ENCODE results near the gene FGFR3.

Gene FGFR3

DNA sequence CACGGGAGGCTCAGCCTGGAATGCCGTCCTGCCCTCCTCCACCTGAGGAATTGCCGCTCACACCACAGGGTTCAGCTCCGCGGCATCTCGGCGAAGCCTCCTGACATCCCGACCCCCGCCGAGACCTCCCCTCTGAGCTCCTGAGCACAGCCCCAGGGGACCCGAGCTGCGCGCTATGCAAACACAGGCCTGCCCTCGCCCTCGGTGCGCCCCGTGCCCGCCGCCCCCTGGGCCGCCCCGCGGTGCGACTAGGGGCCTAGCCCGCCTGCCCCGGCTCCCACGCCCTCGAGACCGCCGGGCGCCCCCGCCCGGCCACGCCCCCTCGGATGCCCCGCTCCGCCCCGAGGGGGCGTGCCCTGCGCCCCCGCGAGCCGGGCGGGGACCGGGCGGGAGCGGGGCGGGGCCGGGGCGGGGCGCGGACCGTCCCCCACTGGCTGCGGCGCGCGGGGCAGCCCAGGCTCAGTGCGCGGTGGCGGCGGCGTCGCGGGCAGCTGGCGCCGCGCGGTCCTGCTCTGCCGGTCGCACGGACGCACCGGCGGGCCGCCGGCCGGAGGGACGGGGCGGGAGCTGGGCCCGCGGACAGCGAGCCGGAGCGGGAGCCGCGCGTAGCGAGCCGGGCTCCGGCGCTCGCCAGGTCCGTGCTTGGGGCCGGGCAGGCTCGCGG lies at the start of gene FGFR3:
Gene FGFR3, plus strand, starts transcription at position 462 of the 664 bp plus-strand sequence. CDS start 642 bp downstream, outside the sequence.
- Histone ChIP-seq H3K79me2 (ENCODE audit: low read length) (no peaks in the 10 kb centered on the region), H3K27me3 (ENCODE audit: low read depth, low read length) (no peaks in the 10 kb centered on the region), H3K9me3 (ENCODE audit: insufficient read depth, low read length) (no peaks in the 10 kb centered on the region), H4K20me1 (ENCODE audit: insufficient read depth, low read length) (no peaks in the 10 kb centered on the region), H3K4me1 (ENCODE audit: low read length) (no peaks in the 10 kb centered on the region), H3K4me3 (ENCODE audit: low read length) (no peak within 1 kb of the TSS), H3K9ac (ENCODE audit: low read length) (no peak within 1 kb of the TSS), H2AFZ (ENCODE audit: low read depth, low read length) (no peak within 1 kb of the TSS), H3K36me3 (replicated peaks; ENCODE audit: low read depth, low read length) (no peaks in the 10 kb centered on the region), H3K4me2 (ENCODE audit: low read length) (no peak within 1 kb of the TSS), H3K27ac (ENCODE audit: low read length) (no peak within 1 kb of the TSS)
- TF ChIP-seq, protein P1, sequence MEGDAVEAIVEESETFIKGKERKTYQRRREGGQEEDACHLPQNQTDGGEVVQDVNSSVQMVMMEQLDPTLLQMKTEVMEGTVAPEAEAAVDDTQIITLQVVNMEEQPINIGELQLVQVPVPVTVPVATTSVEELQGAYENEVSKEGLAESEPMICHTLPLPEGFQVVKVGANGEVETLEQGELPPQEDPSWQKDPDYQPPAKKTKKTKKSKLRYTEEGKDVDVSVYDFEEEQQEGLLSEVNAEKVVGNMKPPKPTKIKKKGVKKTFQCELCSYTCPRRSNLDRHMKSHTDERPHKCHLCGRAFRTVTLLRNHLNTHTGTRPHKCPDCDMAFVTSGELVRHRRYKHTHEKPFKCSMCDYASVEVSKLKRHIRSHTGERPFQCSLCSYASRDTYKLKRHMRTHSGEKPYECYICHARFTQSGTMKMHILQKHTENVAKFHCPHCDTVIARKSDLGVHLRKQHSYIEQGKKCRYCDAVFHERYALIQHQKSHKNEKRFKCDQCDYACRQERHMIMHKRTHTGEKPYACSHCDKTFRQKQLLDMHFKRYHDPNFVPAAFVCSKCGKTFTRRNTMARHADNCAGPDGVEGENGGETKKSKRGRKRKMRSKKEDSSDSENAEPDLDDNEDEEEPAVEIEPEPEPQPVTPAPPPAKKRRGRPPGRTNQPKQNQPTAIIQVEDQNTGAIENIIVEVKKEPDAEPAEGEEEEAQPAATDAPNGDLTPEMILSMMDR (IDR thresholded peaks at IDR 0.05; ENCODE audit: low read depth, low read length) = no peak
- no peak for TF ChIP-seq EZH2phosphoT487 (IDR thresholded peaks at IDR 0.05; ENCODE audit: low read depth)

DNA sequence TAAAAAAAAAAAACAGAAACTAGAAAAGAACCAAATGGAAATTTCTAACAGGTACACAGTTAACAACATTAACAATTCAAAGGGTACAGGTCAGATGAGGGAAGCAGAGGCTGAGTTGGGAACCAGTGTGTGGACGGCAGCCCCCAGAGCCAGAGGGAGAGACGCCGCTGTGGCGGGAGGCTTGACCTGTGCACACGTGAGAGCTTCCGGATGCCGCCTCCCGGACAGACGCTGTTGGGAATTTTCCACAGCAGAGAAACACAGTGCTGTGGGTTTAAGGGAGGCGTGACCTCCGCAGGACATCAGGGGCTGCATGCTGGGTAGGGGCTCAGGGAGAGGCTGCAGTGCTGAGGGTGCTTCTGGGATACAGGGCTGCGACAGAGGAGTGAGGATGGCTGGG lies 49.5 kb upstream of the FGFR3 start:
- no peak overlapping the region for H3K9ac ChIP-seq (ENCODE audit: low read length)
- H3K4me1 ChIP-seq (ENCODE audit: low read length) = peaks cover 4% of the 10 kb centered on the region
- H3K36me3 ChIP-seq (replicated peaks; ENCODE audit: low read depth, low read length) = peaks cover 42% of the 10 kb centered on the region

DNA sequence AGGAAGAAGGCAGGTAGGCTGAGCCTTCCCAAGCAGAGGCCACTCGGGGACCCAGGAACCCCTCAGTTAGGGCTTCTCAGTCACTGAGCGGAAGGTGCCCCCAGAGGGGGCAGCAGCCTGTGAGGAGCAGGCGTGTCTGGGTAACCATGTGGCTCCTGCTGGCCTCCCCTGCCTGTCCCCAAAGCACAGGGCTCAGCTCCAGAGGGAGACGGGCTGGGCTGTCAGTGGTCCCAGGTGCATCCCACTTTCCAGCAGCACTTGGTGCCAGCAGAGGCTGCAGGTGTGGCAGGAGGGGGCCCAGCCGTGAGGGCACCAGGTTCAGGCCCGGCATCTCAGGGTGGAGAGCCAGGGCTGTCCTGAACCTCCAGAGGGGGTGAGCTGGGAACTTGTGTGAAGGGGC lies 49.1 kb upstream of the FGFR3 start:
- no peak overlapping the region for H3K4me3 ChIP-seq (ENCODE audit: low read length)
- H3K36me3 ChIP-seq (replicated peaks; ENCODE audit: low read depth, low read length) = peaks cover 38% of the 10 kb centered on the region
- H3K27me3 ChIP-seq (ENCODE audit: low read depth, low read length) = no peaks in the 10 kb centered on the region
- H3K27ac ChIP-seq (ENCODE audit: low read length) = no peak overlapping the region
- no peaks in the 10 kb centered on the region for H3K79me2 ChIP-seq (ENCODE audit: low read length)
- TF ChIP-seq, protein P1 (IDR thresholded peaks at IDR 0.05; ENCODE audit: low read depth, low read length) = no peak
- no peak for TF ChIP-seq EZH2phosphoT487 (IDR thresholded peaks at IDR 0.05; ENCODE audit: low read depth)
- H4K20me1 ChIP-seq (ENCODE audit: insufficient read depth, low read length) = no peaks in the 10 kb centered on the region
- no peak overlapping the region for H3K4me2 ChIP-seq (ENCODE audit: low read length)
- no peak overlapping the region for H3K9ac ChIP-seq (ENCODE audit: low read length)
- no peaks in the 10 kb centered on the region for H3K9me3 ChIP-seq (ENCODE audit: insufficient read depth, low read length)
- H3K4me1 ChIP-seq (ENCODE audit: low read length) = peaks cover 4% of the 10 kb centered on the region
- no peak overlapping the region for H2AFZ ChIP-seq (ENCODE audit: low read depth, low read length)

More for the DNA sequence above, 49.5 kb upstream of the FGFR3 start:
- H2AFZ ChIP-seq (ENCODE audit: low read depth, low read length) = no peak overlapping the region
- H4K20me1 ChIP-seq (ENCODE audit: insufficient read depth, low read length) = no peaks in the 10 kb centered on the region
- H3K27me3 ChIP-seq (ENCODE audit: low read depth, low read length) = no peaks in the 10 kb centered on the region
- no peaks in the 10 kb centered on the region for H3K79me2 ChIP-seq (ENCODE audit: low read length)
- TF ChIP-seq, protein P1 (IDR thresholded peaks at IDR 0.05; ENCODE audit: low read depth, low read length) = no peak
- no peak for TF ChIP-seq EZH2phosphoT487 (IDR thresholded peaks at IDR 0.05; ENCODE audit: low read depth)
- H3K9me3 ChIP-seq (ENCODE audit: insufficient read depth, low read length) = peaks cover 2% of the 10 kb centered on the region; the same call in 1 of the 2 replicates
- no peak overlapping the region for H3K4me3 ChIP-seq (ENCODE audit: low read length)
- H3K27ac ChIP-seq (ENCODE audit: low read length) = no peak overlapping the region
- no peak overlapping the region for H3K4me2 ChIP-seq (ENCODE audit: low read length)

DNA sequence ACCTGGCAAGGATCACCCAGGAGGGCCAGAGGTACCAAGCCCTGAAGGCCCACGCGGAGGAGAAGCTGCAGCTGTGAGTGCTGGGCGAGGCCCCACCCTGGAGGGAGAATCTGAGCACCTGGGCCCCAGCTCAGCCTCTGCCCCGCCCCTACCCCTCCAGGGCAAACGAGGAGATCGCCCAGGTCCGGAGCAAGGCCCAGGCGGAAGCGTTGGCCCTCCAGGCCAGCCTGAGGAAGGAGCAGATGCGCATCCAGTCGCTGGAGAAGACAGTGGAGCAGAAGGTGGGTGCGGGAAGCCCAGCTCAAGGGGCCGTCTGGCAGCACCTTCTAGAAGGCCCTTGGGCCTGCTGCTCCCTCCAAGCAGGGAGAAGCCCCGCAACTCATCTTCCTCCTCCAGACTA lies 48.5 kb upstream of the FGFR3 start:
- no peak overlapping the region for H3K9ac ChIP-seq (ENCODE audit: low read length)
- H3K79me2 ChIP-seq (ENCODE audit: low read length) = no peaks in the 10 kb centered on the region
- peaks cover 4% of the 10 kb centered on the region for H3K4me1 ChIP-seq (ENCODE audit: low read length)
- no peak overlapping the region for H2AFZ ChIP-seq (ENCODE audit: low read depth, low read length)
- H3K36me3 ChIP-seq (replicated peaks; ENCODE audit: low read depth, low read length) = peaks cover 32% of the 10 kb centered on the region
- no peak overlapping the region for H3K4me3 ChIP-seq (ENCODE audit: low read length)
- no peaks in the 10 kb centered on the region for H4K20me1 ChIP-seq (ENCODE audit: insufficient read depth, low read length)
- no peak overlapping the region for H3K4me2 ChIP-seq (ENCODE audit: low read length)
- H3K27ac ChIP-seq (ENCODE audit: low read length) = no peak overlapping the region
- H3K9me3 ChIP-seq (ENCODE audit: insufficient read depth, low read length) = no peaks in the 10 kb centered on the region
- no peak for TF ChIP-seq EZH2phosphoT487 (IDR thresholded peaks at IDR 0.05; ENCODE audit: low read depth)
- TF ChIP-seq, protein P1 (IDR thresholded peaks at IDR 0.05; ENCODE audit: low read depth, low read length) = no peak
- no peaks in the 10 kb centered on the region for H3K27me3 ChIP-seq (ENCODE audit: low read depth, low read length)
